ENCODE results near the gene RUFY4. TPM values are rescaled to one million over a fixed set of nuclear protein-coding genes. Genes with fewer than 3 reads are reported as not detected.
"Not testable (repeated sequence)": the region's sequence is repeated elsewhere in the genome, so short reads cannot be mapped to it uniquely, and the experiment has no call there.

Gene RUFY4
- total RNA-seq, 6 experiments from 2014 or later = not detected

GRCh38 chr2:218086478-218086877, 17.4 kb downstream of the RUFY4 start:
- Mint-ChIP-seq H3K36me3 (ENCODE audit: low read depth) (peaks cover 15% of the 10 kb centered on the region), H3K4me1 (ENCODE audit: low read depth) (peaks cover 14% of the 10 kb centered on the region), H3K4me3 (no peak overlapping the region), H3K27me3 (ENCODE audit: insufficient read depth) (peaks cover 54% of the 10 kb centered on the region), H3K9me3 (peaks cover 18% of the 10 kb centered on the region), H3K27ac (no peak overlapping the region)
- TF ChIP-seq CTCF (IDR thresholded peaks at IDR 0.05) = no peak
- DNase-seq = no peak

GRCh38 chr2:218089259-218089658, 20.2 kb downstream of the RUFY4 start:
- H3K4me1 Mint-ChIP-seq (ENCODE audit: low read depth) = no peaks in the 10 kb centered on the region

GRCh38 chr2:218091746-218092145, 22.7 kb downstream of the RUFY4 start:
- DNase-seq = no peak
- H3K4me3 Mint-ChIP-seq = no peak overlapping the region
- H3K27me3 Mint-ChIP-seq (ENCODE audit: insufficient read depth) = peaks cover 61% of the 10 kb centered on the region
- TF ChIP-seq CTCF (IDR thresholded peaks at IDR 0.05) = no peak
- peaks cover under 1% of the 10 kb centered on the region; the same call in 1 of the 2 replicates for H3K36me3 Mint-ChIP-seq (ENCODE audit: low read depth)
- H3K4me1 Mint-ChIP-seq (ENCODE audit: low read depth) = no peaks in the 10 kb centered on the region
- peaks cover under 1% of the 10 kb centered on the region for H3K9me3 Mint-ChIP-seq
- H3K27ac Mint-ChIP-seq = no peak overlapping the region

More at GRCh38 chr2:218089259-218089658, 20.2 kb downstream of the RUFY4 start:
- Mint-ChIP-seq H3K27ac (no peak overlapping the region), H3K9me3 (peaks cover 18% of the 10 kb centered on the region), H3K4me3 (no peak overlapping the region), H3K36me3 (ENCODE audit: low read depth) (peaks cover 10% of the 10 kb centered on the region), H3K27me3 (ENCODE audit: insufficient read depth) (peaks cover 64% of the 10 kb centered on the region)
- no peak for DNase-seq
- no peak for TF ChIP-seq CTCF (IDR thresholded peaks at IDR 0.05)

- H3K4me1 Mint-ChIP-seq (ENCODE audit: low read depth) = no peaks in the 10 kb centered on the region
- H3K27me3 Mint-ChIP-seq (ENCODE audit: insufficient read depth) = peaks cover 58% of the 10 kb centered on the region
- no peak overlapping the region for H3K27ac Mint-ChIP-seq
- H3K9me3 Mint-ChIP-seq = no peaks in the 10 kb centered on the region
- H3K4me3 Mint-ChIP-seq = no peak overlapping the region
- no peaks in the 10 kb centered on the region for H3K36me3 Mint-ChIP-seq (ENCODE audit: low read depth)
- TF ChIP-seq CTCF (IDR thresholded peaks at IDR 0.05) = peak; percentile 54
- no peak for DNase-seq
These were observed 24.8 kb downstream of the RUFY4 start for GRCh38 chr2:218093879-218094278.

GRCh38 chr2:218095853-218096252, 26.8 kb downstream of the RUFY4 start:
- no peak for DNase-seq
- H3K27ac Mint-ChIP-seq = no peak overlapping the region
- no peaks in the 10 kb centered on the region for H3K36me3 Mint-ChIP-seq (ENCODE audit: low read depth)
- no peaks in the 10 kb centered on the region for H3K9me3 Mint-ChIP-seq
- no peaks in the 10 kb centered on the region for H3K4me1 Mint-ChIP-seq (ENCODE audit: low read depth)
- peaks cover 56% of the 10 kb centered on the region for H3K27me3 Mint-ChIP-seq (ENCODE audit: insufficient read depth)
- TF ChIP-seq CTCF (IDR thresholded peaks at IDR 0.05) = no peak
- H3K4me3 Mint-ChIP-seq = no peak overlapping the region

- no peaks in the 10 kb centered on the region for H3K9me3 Mint-ChIP-seq
- no peaks in the 10 kb centered on the region for H3K36me3 Mint-ChIP-seq (ENCODE audit: low read depth)
- no peaks in the 10 kb centered on the region for H3K4me1 Mint-ChIP-seq (ENCODE audit: low read depth)
- no peak overlapping the region for H3K4me3 Mint-ChIP-seq
- no peak for TF ChIP-seq CTCF (IDR thresholded peaks at IDR 0.05)
- no peak overlapping the region for H3K27ac Mint-ChIP-seq
- no peak for DNase-seq
- H3K27me3 Mint-ChIP-seq (ENCODE audit: insufficient read depth) = peaks cover 51% of the 10 kb centered on the region
These were observed 28.9 kb downstream of the RUFY4 start for GRCh38 chr2:218097975-218098374.

- H3K9me3 Mint-ChIP-seq = peaks cover 13% of the 10 kb centered on the region; the same call in 1 of the 2 replicates
- H3K4me3 Mint-ChIP-seq; H3K36me3 Mint-ChIP-seq (ENCODE audit: low read depth); H3K27ac Mint-ChIP-seq; DNase-seq; H3K4me1 Mint-ChIP-seq (ENCODE audit: low read depth): not testable (repeated sequence)
- peaks cover 41% of the 10 kb centered on the region for H3K27me3 Mint-ChIP-seq (ENCODE audit: insufficient read depth)
These were observed 39.8 kb downstream of the RUFY4 start for GRCh38 chr2:218108834-218109233.

- H3K27me3 Mint-ChIP-seq (ENCODE audit: insufficient read depth) = peaks cover 29% of the 10 kb centered on the region
- not testable (repeated sequence) for H3K27ac Mint-ChIP-seq; H3K4me3 Mint-ChIP-seq; DNase-seq; H3K4me1 Mint-ChIP-seq (ENCODE audit: low read depth)
- peaks cover 23% of the 10 kb centered on the region for H3K9me3 Mint-ChIP-seq
- H3K36me3 Mint-ChIP-seq (ENCODE audit: low read depth) = 0 out of 2 replicates have a peak, but pooled peaks cover 14% of the 10 kb centered on the region
These were observed 52.7 kb downstream of the RUFY4 start for GRCh38 chr2:218121789-218122188.

Data from HFFc6 (cell line).